Measurements from ENCODE around the gene FER. TPM values are rescaled to one million over a fixed set of nuclear protein-coding genes. Genes with fewer than 3 reads are reported as not detected.
A peak's percentile ranks its signal among the peaks of the same experiment; 100 is the strongest.

Gene FER
- total and polyA plus RNA-seq, 2 of the 13 experiments (the other 11 are each of a cell fraction or from before 2014, with no cell fraction given): 7.9 to 29.0 TPM

- TF ChIP-seq MTF2 (CRISPR knock-in tag; IDR thresholded peaks at IDR 0.05; ENCODE audit: borderline replicate concordance) (no peak), CHD4 (IDR thresholded peaks at IDR 0.05; ENCODE audit: borderline replicate concordance, low read length) (no peak), FOSL2 (CRISPR knock-in tag; IDR thresholded peaks at IDR 0.05) (0 out of 2 replicates have a peak, but pooled peaks have one; percentile 8), DR1 (CRISPR knock-in tag; IDR thresholded peaks at IDR 0.05) (no peak), ZNF850 (CRISPR knock-in tag; conservative IDR thresholded peaks at IDR 0.05) (no peak), ZNF501 (CRISPR knock-in tag; IDR thresholded peaks at IDR 0.05) (no peak; the same call in 1 of the 2 replicates), ZSCAN22 (CRISPR knock-in tag; IDR thresholded peaks at IDR 0.05) (no peak), HOXA9 (CRISPR knock-in tag; IDR thresholded peaks at IDR 0.05; ENCODE audit: borderline replicate concordance) (no peak), ZNF746 (CRISPR knock-in tag; IDR thresholded peaks at IDR 0.05) (no peak), JUND (CRISPR knock-in tag; IDR thresholded peaks at IDR 0.05) (no peak), KIAA2018 (CRISPR knock-in tag; IDR thresholded peaks at IDR 0.05; ENCODE audit: borderline replicate concordance) (no peak), ZKSCAN5 (CRISPR knock-in tag; IDR thresholded peaks at IDR 0.05) (no peak), ZNF121 (CRISPR knock-in tag; IDR thresholded peaks at IDR 0.05) (no peak), HOXA7 (CRISPR knock-in tag; IDR thresholded peaks at IDR 0.05) (no peak), ZHX2 (IDR thresholded peaks at IDR 0.05; ENCODE audit: low read depth) (no peak), ZHX2 (CRISPR knock-in tag; IDR thresholded peaks at IDR 0.05; ENCODE audit: borderline replicate concordance) (no peak), POGZ (CRISPR knock-in tag; IDR thresholded peaks at IDR 0.05) (peak; percentile 98), GATA4 (IDR thresholded peaks at IDR 0.05; ENCODE audit: borderline replicate concordance, low read depth) (no peak)
Measured at GRCh38 chr5:108924457-108924961, 176.8 kb downstream of the FER start (continued).

Data from HepG2 (cell line).